Fibroblast of skin of back (primary cell): ENCODE measurements around the gene CBFA2T3. TPM values are rescaled to one million over a fixed set of nuclear protein-coding genes. Genes with fewer than 3 reads are reported as not detected.
"Not testable (repeated sequence)": the region's sequence is repeated elsewhere in the genome, so short reads cannot be mapped to it uniquely, and the experiment has no call there.

ENCODE experiments used
- DNase-seq: peaks from one replicate; pipeline ENCODE4 v3.0.0-alpha.2; 2013
- polyA plus RNA-seq, 2 experiments: library from polyadenylated mRNA; unstranded; fragments of 120-200 nt; gene quantifications; one replicate each; pipeline ENCODE4 v1.2.1, GENCODE V29; 2013; ENCODE audit not compliant: insufficient read length in 2 of 2

CBFA2T3 gene
- polyA plus RNA-seq (2013, experiment 1 of 2; ENCODE audit: insufficient read length): 0.19 TPM
- polyA plus RNA-seq (2013, experiment 2 of 2; ENCODE audit: insufficient read length): 0.17 TPM

GRCh38 chr16:88977018-88977811, at the start of gene CBFA2T3:
Gene CBFA2T3, minus strand, starts transcription at chr16:88977207. Its CDS starts 400 bp downstream, at chr16:88976807.
- no peak for DNase-seq

- no peak for DNase-seq
Observed at GRCh38 chr16:89026121-89026612, 49.2 kb upstream of the CBFA2T3 start.

- DNase-seq: no peak
Observed at GRCh38 chr16:89025636-89026035, 48.6 kb upstream of the CBFA2T3 start.

- DNase-seq: no peak
Observed at GRCh38 chr16:89024546-89025060, 47.6 kb upstream of the CBFA2T3 start.

GRCh38 chr16:89023621-89024511, 46.9 kb upstream of the CBFA2T3 start:
- no peak for DNase-seq

- no peak for DNase-seq
Observed at GRCh38 chr16:89023151-89023551, 46.1 kb upstream of the CBFA2T3 start.

GRCh38 chr16:89022051-89022836, 45.2 kb upstream of the CBFA2T3 start:
- no peak for DNase-seq

GRCh38 chr16:89020925-89021595, 44.1 kb upstream of the CBFA2T3 start:
- DNase-seq: no peak

- no peak for DNase-seq
Observed at GRCh38 chr16:89020068-89020924, 43.3 kb upstream of the CBFA2T3 start.

GRCh38 chr16:89019511-89019910, 42.5 kb upstream of the CBFA2T3 start:
- no peak for DNase-seq

GRCh38 chr16:89018282-89019158, 41.5 kb upstream of the CBFA2T3 start:
- DNase-seq: peak; percentile 46

- DNase-seq: no peak
Observed at GRCh38 chr16:89017543-89018281, 40.7 kb upstream of the CBFA2T3 start.

GRCh38 chr16:89016561-89016960, 39.6 kb upstream of the CBFA2T3 start:
- not testable (repeated sequence) for DNase-seq

- no peak for DNase-seq
Observed at GRCh38 chr16:89015271-89015859, 38.4 kb upstream of the CBFA2T3 start.

GRCh38 chr16:89014403-89015230, 37.6 kb upstream of the CBFA2T3 start:
- DNase-seq: no peak

GRCh38 chr16:89013692-89014402, 36.8 kb upstream of the CBFA2T3 start:
- DNase-seq: no peak

- no peak for DNase-seq
Observed at GRCh38 chr16:89013111-89013510, 36.1 kb upstream of the CBFA2T3 start.
